GM19452 (cell line): ENCODE results near the gene EPDR1.
A peak's percentile ranks its signal among the peaks of the same experiment; 100 is the strongest.

ENCODE experiments used
- ATAC-seq: cut with Tn5 transposase; IDR thresholded peaks from one replicate; pipeline ENCODE4 v1.9.1; 2021; ENCODE audit not compliant: unreplicated experiment

Gene EPDR1

GRCh38 chr7:37920305-37920848 lies at the start of gene EPDR1:
TSS of gene EPDR1 (plus strand) at chr7:37920640. CDS start at chr7:37920940, 300 bp downstream.
- peak; percentile 54 for ATAC-seq

GRCh38 chr7:37882086-37882485 lies 38.4 kb upstream of the EPDR1 start:
- no peak for ATAC-seq

- no peak for ATAC-seq
These were observed 27.1 kb upstream of the EPDR1 start for GRCh38 chr7:37893359-37893758.

GRCh38 chr7:37894671-37895070 lies 25.8 kb upstream of the EPDR1 start:
- no peak for ATAC-seq

- no peak for ATAC-seq
These were observed 20.7 kb upstream of the EPDR1 start for GRCh38 chr7:37899712-37900247.

GRCh38 chr7:37901236-37901827 lies 19.1 kb upstream of the EPDR1 start:
- ATAC-seq, result no peak

- no peak for ATAC-seq
These were observed 18.4 kb upstream of the EPDR1 start for GRCh38 chr7:37901890-37902524.

- ATAC-seq, result no peak
These were observed 12.1 kb upstream of the EPDR1 start for GRCh38 chr7:37908221-37908788.

GRCh38 chr7:37912756-37913155 lies 7.7 kb upstream of the EPDR1 start:
- no peak for ATAC-seq

- no peak for ATAC-seq
These were observed 5.0 kb upstream of the EPDR1 start for GRCh38 chr7:37915438-37915837.

GRCh38 chr7:37916017-37916672 lies 4.3 kb upstream of the EPDR1 start:
- no peak for ATAC-seq

- ATAC-seq, result no peak
These were observed 3.5 kb upstream of the EPDR1 start, which contains the start of gene SFRP4 for GRCh38 chr7:37916673-37917660. TSS of gene SFRP4 (minus strand) at chr7:37916817. CDS start at chr7:37916537, 280 bp downstream.

GRCh38 chr7:37918526-37918925 lies 1.9 kb upstream of the EPDR1 start:
- no peak for ATAC-seq

GRCh38 chr7:37920849-37921805 lies 687 bp downstream of the EPDR1 start:
- peak; percentile 40 for ATAC-seq

- no peak for ATAC-seq
These were observed 1.4 kb downstream of the EPDR1 start for GRCh38 chr7:37921876-37922275.

GRCh38 chr7:37923996-37924395 lies 3.6 kb downstream of the EPDR1 start:
- ATAC-seq, result no peak

- no peak for ATAC-seq
These were observed 4.1 kb downstream of the EPDR1 start for GRCh38 chr7:37924491-37925041.

GRCh38 chr7:37925620-37926019 lies 5.2 kb downstream of the EPDR1 start:
- ATAC-seq, result no peak
